ENCODE data around the gene SLC1A5. TPM values are rescaled to one million over a fixed set of nuclear protein-coding genes. Genes with fewer than 3 reads are reported as not detected.

The SLC1A5 gene
- total and polyA plus RNA-seq, 2 experiments from 2014 or later: 367 to 456 TPM

DNA sequence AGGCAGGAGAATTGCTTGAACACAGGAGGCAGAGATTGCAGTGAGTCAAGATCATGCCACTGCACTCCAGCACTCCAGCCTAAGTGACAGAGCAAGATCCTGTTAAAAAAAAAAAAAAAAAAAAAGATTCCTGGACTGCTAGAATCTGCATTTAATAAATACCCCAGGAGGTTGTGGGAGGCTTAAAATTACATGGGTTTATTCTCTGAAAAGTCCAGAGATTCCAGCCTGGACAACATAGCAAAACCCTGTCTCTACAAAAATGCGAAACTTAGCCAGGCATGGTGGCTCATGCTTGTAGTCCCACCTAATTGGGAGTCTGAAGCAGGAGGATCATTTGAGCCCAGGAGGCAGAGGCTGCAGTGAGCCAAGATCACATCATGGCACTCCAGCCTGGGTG, 9.5 kb upstream of the SLC1A5 start:
- Histone ChIP-seq H3K27ac (no peak overlapping the region), H3K9me2 (ENCODE audit: insufficient read depth) (no peaks in the 10 kb centered on the region), H3K4me1 (ENCODE audit: insufficient read depth) (peaks cover 20% of the 10 kb centered on the region), H2AFZ (no peak overlapping the region), H3K4me2 (ENCODE audit: unreplicated experiment) (no peak overlapping the region), H3K9me3 (ENCODE audit: low read depth) (no peaks in the 10 kb centered on the region), H3K27me3 (replicated peaks; ENCODE audit: insufficient read depth) (no peaks in the 10 kb centered on the region), H3F3A (ENCODE audit: insufficient read depth) (peaks cover 12% of the 10 kb centered on the region), H3K79me2 (ENCODE audit: insufficient read depth) (no peaks in the 10 kb centered on the region), H3K36me3 (ENCODE audit: low read depth) (no peaks in the 10 kb centered on the region), H4K20me1 (ENCODE audit: insufficient read depth) (no peaks in the 10 kb centered on the region), H3K4me3 (no peak overlapping the region), H3K9ac (no peak overlapping the region)
- WGBS, 2 experiments (ENCODE audit: low coverage in 1 of 2, low lambda C conversion rate in 2 of 2, missing lambda C conversion rate in 2 of 2): 90 to 100% methylated on average over 1 of the region's 1 CpG
- TF ChIP-seq EZH2phosphoT487 (IDR thresholded peaks at IDR 0.05; ENCODE audit: insufficient read depth, low read depth) (no peak), EZH2 (IDR thresholded peaks at IDR 0.05; ENCODE audit: insufficient read depth, poor library complexity, severe bottlenecking) (no peak)
- in situ Hi-C loops (cut with MboI): no loop called here
- DNase-seq: no peak

DNA sequence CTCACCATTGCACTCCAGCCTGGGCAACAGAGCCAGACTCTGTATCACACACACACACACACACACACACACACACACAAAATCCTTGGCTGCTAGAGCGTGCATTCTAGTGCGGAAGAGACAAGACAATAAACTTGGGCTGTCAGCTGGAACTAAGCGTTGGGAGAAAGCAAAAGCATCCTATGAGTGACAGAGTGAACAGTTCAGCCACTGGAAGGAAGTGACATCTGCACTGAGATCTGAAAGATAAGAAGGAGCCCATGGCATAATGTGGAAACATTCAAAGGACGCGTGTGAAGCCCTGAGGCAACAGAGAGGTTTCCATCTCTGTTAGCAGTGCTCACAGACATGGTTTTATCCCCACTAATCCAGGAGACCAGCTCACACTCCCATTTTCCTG, 3.5 kb upstream of the SLC1A5 start:
- H3K4me1 ChIP-seq (ENCODE audit: insufficient read depth): peaks cover 28% of the 10 kb centered on the region
- H4K20me1 ChIP-seq (ENCODE audit: insufficient read depth): no peaks in the 10 kb centered on the region
- H3K4me2 ChIP-seq (ENCODE audit: unreplicated experiment): no peak overlapping the region
- H3K4me3 ChIP-seq: no peak overlapping the region
- H3K9me2 ChIP-seq (ENCODE audit: insufficient read depth): no peaks in the 10 kb centered on the region
- no peak overlapping the region for H2AFZ ChIP-seq
- no peak overlapping the region for H3K27ac ChIP-seq
- no peak overlapping the region for H3K9ac ChIP-seq
- H3K36me3 ChIP-seq (ENCODE audit: low read depth): no peaks in the 10 kb centered on the region
- H3K9me3 ChIP-seq (ENCODE audit: low read depth): no peaks in the 10 kb centered on the region
- H3K79me2 ChIP-seq (ENCODE audit: insufficient read depth): peaks cover 26% of the 10 kb centered on the region
- H3K27me3 ChIP-seq (replicated peaks; ENCODE audit: insufficient read depth): no peaks in the 10 kb centered on the region
- WGBS, 2 experiments (ENCODE audit: low coverage in 1 of 2, low lambda C conversion rate in 2 of 2, missing lambda C conversion rate in 2 of 2): 84 to 91% methylated on average over 5 of the region's 5 CpGs
- peaks cover 25% of the 10 kb centered on the region for H3F3A ChIP-seq (ENCODE audit: insufficient read depth)
- TF ChIP-seq EZH2 (IDR thresholded peaks at IDR 0.05; ENCODE audit: insufficient read depth, poor library complexity, severe bottlenecking) (no peak), EZH2phosphoT487 (IDR thresholded peaks at IDR 0.05; ENCODE audit: insufficient read depth, low read depth) (no peak)
- in situ Hi-C loops (cut with MboI): no loop called here
- no peak for DNase-seq

DNA sequence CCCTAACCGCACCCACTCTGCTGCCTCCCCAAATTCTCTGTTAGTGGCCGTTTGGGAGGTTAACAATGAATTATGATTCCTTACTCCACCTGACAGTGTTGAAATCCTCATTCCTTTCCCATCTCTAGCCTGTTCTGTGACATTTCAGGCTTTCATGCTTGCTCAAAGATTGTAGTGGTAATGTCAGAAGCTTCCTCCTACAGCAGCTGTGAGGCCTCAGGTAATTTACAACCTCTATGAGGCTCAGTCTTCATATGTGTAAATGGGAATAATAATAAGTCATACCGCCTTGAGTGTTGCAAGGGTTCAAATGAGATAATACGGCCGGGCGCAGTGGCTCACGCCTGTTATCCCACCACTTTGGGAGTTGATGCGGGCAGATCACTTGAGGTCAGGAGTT, 977 bp upstream of the SLC1A5 start:
- TF ChIP-seq EZH2 (IDR thresholded peaks at IDR 0.05; ENCODE audit: insufficient read depth, poor library complexity, severe bottlenecking) (no peak), EZH2phosphoT487 (IDR thresholded peaks at IDR 0.05; ENCODE audit: insufficient read depth, low read depth) (no peak)
- H3K27me3 ChIP-seq (replicated peaks; ENCODE audit: insufficient read depth): no peaks in the 10 kb centered on the region
- DNase-seq: no peak
- peaks cover 26% of the 10 kb centered on the region for H3K4me1 ChIP-seq (ENCODE audit: insufficient read depth)
- H2AFZ ChIP-seq: no peak overlapping the region
- no peak overlapping the region for H3K9ac ChIP-seq
- H4K20me1 ChIP-seq (ENCODE audit: insufficient read depth): no peaks in the 10 kb centered on the region
- no peak overlapping the region for H3K27ac ChIP-seq
- no peaks in the 10 kb centered on the region for H3K9me2 ChIP-seq (ENCODE audit: insufficient read depth)
- 74 to 76% methylated on average over 8 of the region's 8 CpGs for WGBS, 2 experiments (ENCODE audit: low coverage in 1 of 2, low lambda C conversion rate in 2 of 2, missing lambda C conversion rate in 2 of 2)
- H3K36me3 ChIP-seq (ENCODE audit: low read depth): no peaks in the 10 kb centered on the region; the same call in 1 of the 2 replicates
- H3K9me3 ChIP-seq (ENCODE audit: low read depth): no peaks in the 10 kb centered on the region
- H3F3A ChIP-seq (ENCODE audit: insufficient read depth): peaks cover 43% of the 10 kb centered on the region
- peaks cover 52% of the 10 kb centered on the region for H3K79me2 ChIP-seq (ENCODE audit: insufficient read depth)
- H3K4me2 ChIP-seq (ENCODE audit: unreplicated experiment): no peak overlapping the region
- in situ Hi-C loops (cut with MboI): no loop called here
- H3K4me3 ChIP-seq: no peak overlapping the region

- peaks cover 56% of the 10 kb centered on the region for H3K79me2 ChIP-seq (ENCODE audit: insufficient read depth)
- no peaks in the 10 kb centered on the region for H4K20me1 ChIP-seq (ENCODE audit: insufficient read depth)
- no peak overlapping the region for H3K4me2 ChIP-seq (ENCODE audit: unreplicated experiment)
- H3K27me3 ChIP-seq (replicated peaks; ENCODE audit: insufficient read depth): no peaks in the 10 kb centered on the region
- H2AFZ ChIP-seq: no peak overlapping the region
- no peaks in the 10 kb centered on the region for H3K9me3 ChIP-seq (ENCODE audit: low read depth)
- in situ Hi-C loops (cut with MboI): no loop called here
- no peak for DNase-seq
- peaks cover 30% of the 10 kb centered on the region for H3K4me1 ChIP-seq (ENCODE audit: insufficient read depth)
- WGBS, 2 experiments (ENCODE audit: low coverage in 1 of 2, low lambda C conversion rate in 2 of 2, missing lambda C conversion rate in 2 of 2): 86 to 88% methylated on average over 9 of the region's 9 CpGs
- H3K9me2 ChIP-seq (ENCODE audit: insufficient read depth): no peaks in the 10 kb centered on the region
- H3F3A ChIP-seq (ENCODE audit: insufficient read depth): peaks cover 46% of the 10 kb centered on the region
- no peaks in the 10 kb centered on the region; the same call in 1 of the 2 replicates for H3K36me3 ChIP-seq (ENCODE audit: low read depth)
- no peak for TF ChIP-seq EZH2 (IDR thresholded peaks at IDR 0.05; ENCODE audit: insufficient read depth, poor library complexity, severe bottlenecking)
- no peak for TF ChIP-seq EZH2phosphoT487 (IDR thresholded peaks at IDR 0.05; ENCODE audit: insufficient read depth, low read depth)
- no peak overlapping the region for H3K9ac ChIP-seq
- no peak overlapping the region for H3K27ac ChIP-seq
- H3K4me3 ChIP-seq: no peak overlapping the region
These were observed 559 bp upstream of the SLC1A5 start for GRCh38 chr19:46788968-46789338.

Measured in GM23248 (cell line).